ENCODE data around the gene RETREG1. TPM values are rescaled to one million over a fixed set of nuclear protein-coding genes. Genes with fewer than 3 reads are reported as not detected.

RETREG1 gene
- total and polyA plus RNA-seq, 2 of the 13 experiments (the other 11 are each of a cell fraction or from before 2014, with no cell fraction given) = 0.07 TPM; not detected in 1

DNA sequence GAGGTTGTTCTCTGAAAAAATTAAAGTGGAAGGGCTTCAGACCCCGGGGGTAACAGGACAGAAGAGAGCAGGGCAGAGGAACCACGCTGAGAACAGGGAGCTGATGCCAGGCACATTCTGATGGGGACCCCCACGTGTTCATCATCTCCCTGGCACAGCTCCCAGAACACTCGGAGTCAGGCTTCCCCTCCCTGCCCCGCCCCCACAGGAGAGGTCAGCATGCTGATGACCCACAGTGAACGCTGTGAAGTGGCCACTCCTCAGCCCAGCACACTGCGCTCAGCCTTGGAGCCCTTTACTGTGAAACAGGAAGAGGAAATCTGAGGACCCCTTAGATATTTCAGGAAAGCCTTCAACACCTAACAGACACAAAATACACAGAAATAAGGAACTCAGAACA is 16.4 kb downstream of the RETREG1 start:
- Histone ChIP-seq H3K27me3 (ENCODE audit: control insufficient read depth in 1 of 2, insufficient read depth in 2 of 2, low read length in 2 of 2) (no peaks in the 10 kb centered on the region), H3K4me3 (replicated peaks in 1 of 3; ENCODE audit: insufficient read depth in 1 of 3, low read depth in 2 of 3, low read length in 3 of 3) (no peak overlapping the region), H4K20me1 (ENCODE audit: insufficient read depth, low read length) (no peaks in the 10 kb centered on the region), H3K9me3 (ENCODE audit: low read length) (no peaks in the 10 kb centered on the region), H3K27ac (ENCODE audit: extremely low read length, insufficient read depth, low read length) (no peak overlapping the region), H3K9ac (ENCODE audit: insufficient read depth, low read depth, low read length) (no peak overlapping the region), H3K36me3 (replicated peaks in 1 of 2; ENCODE audit: control insufficient read depth in 1 of 2, insufficient read depth in 2 of 2, low read length in 2 of 2) (no peaks in the 10 kb centered on the region), H3K79me2 (ENCODE audit: insufficient read depth, low read length) (no peaks in the 10 kb centered on the region), H2AFZ (ENCODE audit: low read length) (no peak overlapping the region), H3K4me1 (ENCODE audit: insufficient read depth, low read length) (no peaks in the 10 kb centered on the region), H3K4me2 (ENCODE audit: low read depth, low read length) (no peak overlapping the region)
- CTCF ChIA-PET (ENCODE audit: low intra/inter-chr PET ratio, low total read pairs) = no interaction called here
- intact Hi-C loops (cut with micrococcal nuclease; ENCODE audit: unreplicated experiment) (no loop called here), in situ Hi-C loops (cut with HindIII; ENCODE audit: extremely low pct_ligation_motif_present, low pct_unique_long_range_greater_than_20kb) (no loop called here)
- BruUV-seq (replicated peaks) = no TSS peak
- no peak for TF ChIP-seq ZNF367 (CRISPR knock-in tag; IDR thresholded peaks at IDR 0.05; ENCODE audit: borderline replicate concordance)
- TF ChIP-seq, protein P1, sequence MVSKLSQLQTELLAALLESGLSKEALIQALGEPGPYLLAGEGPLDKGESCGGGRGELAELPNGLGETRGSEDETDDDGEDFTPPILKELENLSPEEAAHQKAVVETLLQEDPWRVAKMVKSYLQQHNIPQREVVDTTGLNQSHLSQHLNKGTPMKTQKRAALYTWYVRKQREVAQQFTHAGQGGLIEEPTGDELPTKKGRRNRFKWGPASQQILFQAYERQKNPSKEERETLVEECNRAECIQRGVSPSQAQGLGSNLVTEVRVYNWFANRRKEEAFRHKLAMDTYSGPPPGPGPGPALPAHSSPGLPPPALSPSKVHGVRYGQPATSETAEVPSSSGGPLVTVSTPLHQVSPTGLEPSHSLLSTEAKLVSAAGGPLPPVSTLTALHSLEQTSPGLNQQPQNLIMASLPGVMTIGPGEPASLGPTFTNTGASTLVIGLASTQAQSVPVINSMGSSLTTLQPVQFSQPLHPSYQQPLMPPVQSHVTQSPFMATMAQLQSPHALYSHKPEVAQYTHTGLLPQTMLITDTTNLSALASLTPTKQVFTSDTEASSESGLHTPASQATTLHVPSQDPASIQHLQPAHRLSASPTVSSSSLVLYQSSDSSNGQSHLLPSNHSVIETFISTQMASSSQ (IDR thresholded peaks at IDR 0.05; ENCODE audit: low read depth) = no peak
- TF ChIP-seq, protein P1 (CRISPR knock-in tag; IDR thresholded peaks at IDR 0.05; ENCODE audit: borderline replicate concordance) = no peak
- no peak for TF ChIP-seq CHD4 (IDR thresholded peaks at IDR 0.05; ENCODE audit: borderline replicate concordance, low read length)
- TF ChIP-seq ZBTB7B (CRISPR knock-in tag; IDR thresholded peaks at IDR 0.05) = no peak
- TF ChIP-seq KDM6A (CRISPR knock-in tag; IDR thresholded peaks at IDR 0.05; ENCODE audit: low read depth) = no peak
- TF ChIP-seq IKZF4 (CRISPR knock-in tag; IDR thresholded peaks at IDR 0.05; ENCODE audit: borderline replicate concordance, low read depth, not compliant biosample characterization) = no peak
- DNase-seq (ENCODE audit: low spot score) (no peak), ATAC-seq (no peak; the same call in 1 of the 3 replicates), FAIRE-seq (no peak)
- 3% methylated on average over 7 of the region's 7 CpGs for WGBS (ENCODE audit: low lambda C conversion rate)
- POLR2A ChIA-PET = no interaction called here

Measured in HepG2 (cell line).